Neural cell (in vitro differentiated cells): ENCODE results near the gene FAM53A. TPM values are rescaled to one million over a fixed set of nuclear protein-coding genes. Genes with fewer than 3 reads are reported as not detected.
"Not testable (repeated sequence)": the region's sequence is repeated elsewhere in the genome, so short reads cannot be mapped to it uniquely, and the experiment has no call there.

ENCODE experiments used
- H2AFZ ChIP-seq: fragments of 200-600, 300-800 bp; sonication (generic), shearing (Covaris generic); 2 replicates; pipeline ENCODE4 v1.6.0; 2014; ENCODE audit warnings: low read depth, mild to moderate bottlenecking, antibody characterized with exemption, low read length, moderate library complexity
- H3F3A ChIP-seq: fragments of 200-600 bp; shearing (Covaris generic); 2 replicates; pipeline ENCODE4 v1.6.1; 2016; ENCODE audit warnings: mild to moderate bottlenecking, moderate library complexity, mixed read lengths, antibody characterized with exemption, low read length; ENCODE audit not compliant: insufficient read depth, poor library complexity, severe bottlenecking
- H3K27ac ChIP-seq: fragments of 200-600, 300-800 bp; sonication (generic), shearing (Covaris generic); 2 replicates; pipeline ENCODE4 v1.5.1; 2014; ENCODE audit warnings: mild to moderate bottlenecking, low read length, moderate library complexity
- H3K27me3 ChIP-seq: fragments of 300-800, 200-600 bp; sonication (generic), shearing (Covaris generic); 2 replicates; pipeline ENCODE4 v1.6.0; 2014; ENCODE audit warnings: mild to moderate bottlenecking, low read depth, low read length, moderate library complexity; ENCODE audit not compliant: insufficient read depth
- H3K36me3 ChIP-seq: fragments of 300-800, 200-600 bp; sonication (generic), shearing (Covaris generic); 2 replicates; pipeline ENCODE4 v1.5.1; 2014; ENCODE audit warnings: mild to moderate bottlenecking, antibody characterized with exemption, low read length, moderate library complexity; ENCODE audit not compliant: insufficient read depth
- H3K4me2 ChIP-seq: fragments of 300-800, 200-600 bp; sonication (generic), shearing (Covaris generic); 2 replicates; pipeline ENCODE4 v1.6.0; 2014; ENCODE audit warnings: mild to moderate bottlenecking, low read length
- H3K4me3 ChIP-seq: fragments of 300-800, 200-600 bp; sonication (generic), shearing (Covaris generic); 2 replicates; pipeline ENCODE4 v1.5.1; 2014; ENCODE audit warnings: mild to moderate bottlenecking, low read length, moderate library complexity
- H3K79me2 ChIP-seq: fragments of 200-600 bp; shearing (Covaris generic); replicated peaks from 2 replicates; pipeline ENCODE4 v1.6.0; 2014; ENCODE audit warnings: mild to moderate bottlenecking, low read length, moderate library complexity; ENCODE audit not compliant: insufficient read depth
- H3K9ac ChIP-seq: fragments of 300-800, 200-600 bp; sonication (generic), shearing (Covaris generic); 2 replicates; pipeline ENCODE4 v1.6.1; 2016; ENCODE audit warnings: mild to moderate bottlenecking, low read length, mixed read lengths
- H3K9me2 ChIP-seq: fragments of 200-600 bp; shearing (Covaris generic); 2 replicates; pipeline ENCODE4 v1.6.1; 2016; ENCODE audit warnings: mild to moderate bottlenecking, low read length, mixed read lengths; ENCODE audit not compliant: insufficient read depth
- H3K9me3 ChIP-seq: fragments of 200-600, 300-800 bp; sonication (generic), shearing (Covaris generic); 2 replicates; pipeline ENCODE4 v1.6.1; 2016; ENCODE audit warnings: mild to moderate bottlenecking, mixed run types, low read length, moderate library complexity, mixed read lengths
- H4K20me1 ChIP-seq: fragments of 200-600 bp; shearing (Covaris generic); 2 replicates; pipeline ENCODE4 v1.6.1; 2016; ENCODE audit warnings: mild to moderate bottlenecking, mixed run types; ENCODE audit not compliant: insufficient read depth
- EP300 ChIP-seq: fragments of 450-650 bp; conservative IDR thresholded peaks from 2 replicates; pipeline ENCODE4 v1.6.1; 2014; ENCODE audit warnings: antibody characterized with exemption, mild to moderate bottlenecking, moderate library complexity; ENCODE audit not compliant: poor library complexity, severe bottlenecking
- EZH2 ChIP-seq: fragments of 200-600, 300-800 bp; shearing (Covaris generic), sonication (generic); IDR thresholded peaks from 2 replicates; pipeline ENCODE4 v1.6.1; 2014; ENCODE audit warnings: antibody characterized with exemption, low read length, borderline replicate concordance, mild to moderate bottlenecking; ENCODE audit not compliant: insufficient read depth, poor library complexity, severe bottlenecking
- MXI1 ChIP-seq: fragments of 450-650 bp; conservative IDR thresholded peaks from 2 replicates; pipeline ENCODE4 v1.6.1; 2014; ENCODE audit warnings: antibody characterized with exemption, mild to moderate bottlenecking; ENCODE audit not compliant: poor library complexity, severe bottlenecking
- POLR2AphosphoS5 ChIP-seq: IDR thresholded peaks from 2 replicates; pipeline ENCODE4 v1.6.1; 2012
- RAD21 ChIP-seq: fragments of 450-650 bp; conservative IDR thresholded peaks from 2 replicates; pipeline ENCODE4 v1.6.1; 2014; ENCODE audit warnings: antibody characterized with exemption, mild to moderate bottlenecking, moderate library complexity
- SMC3 ChIP-seq: fragments of 450-650 bp; conservative IDR thresholded peaks from 2 replicates; pipeline ENCODE4 v1.6.1; 2014; ENCODE audit warnings: antibody characterized with exemption, mild to moderate bottlenecking, moderate library complexity; ENCODE audit not compliant: poor library complexity
- TAF1 ChIP-seq: IDR thresholded peaks from 2 replicates; pipeline ENCODE4 v1.6.1; 2012; ENCODE audit warnings: low read depth
- polyA plus RNA-seq: library from polyadenylated mRNA; depleted of rRNA; stranded (reverse); fragments of >200 nt; gene quantifications from 2 replicates; pipeline ENCODE4 v1.2.3, GENCODE V29; 2014
- TF ChIP-seq, protein P1 (sequence below): IDR thresholded peaks from 2 replicates; pipeline ENCODE4 v1.6.1; 2012; ENCODE audit warnings: borderline replicate concordance
- TF ChIP-seq, protein P2 (sequence below): fragments of 450-650 bp; IDR thresholded peaks from 2 replicates; pipeline ENCODE4 v1.5.1; 2014; ENCODE audit warnings: antibody characterized with exemption, mild to moderate bottlenecking, moderate library complexity; ENCODE audit not compliant: poor library complexity, severe bottlenecking

The FAM53A gene
- polyA plus RNA-seq, 1 donor from 2014 or later = not detected

DNA sequence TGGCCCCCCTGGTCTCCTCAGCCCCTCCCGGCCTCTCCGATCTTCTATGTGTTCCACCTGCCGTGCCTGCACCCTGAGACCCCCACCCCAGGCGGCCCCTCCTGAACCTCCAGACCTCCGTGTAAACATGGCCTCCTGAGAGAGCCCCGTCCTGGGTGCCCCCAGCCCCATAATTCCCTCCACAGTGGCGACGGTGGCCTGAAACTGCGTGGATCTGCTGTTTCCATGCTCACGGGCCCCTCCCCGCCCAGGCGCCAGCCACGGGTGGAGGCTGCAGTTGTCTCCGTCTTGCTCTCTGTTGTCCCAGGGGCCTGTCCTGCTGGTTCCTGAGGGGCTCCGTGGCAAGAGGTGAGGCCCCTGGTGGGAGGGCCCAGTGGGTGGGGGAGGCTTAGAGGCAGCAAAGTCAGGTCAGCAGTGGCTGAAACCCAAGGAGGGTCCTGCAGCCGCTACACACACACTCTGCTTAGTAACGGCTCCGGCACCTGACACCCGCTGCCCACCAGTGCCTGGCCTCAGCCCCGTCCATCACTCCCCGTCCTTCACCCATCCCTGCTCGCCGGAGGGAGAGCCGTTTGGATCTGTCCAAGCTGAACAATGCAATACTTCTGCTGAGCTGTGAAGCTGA lies 75.8 kb downstream of the FAM53A start:
- TF ChIP-seq POLR2AphosphoS5 (no peak), EZH2 (no peak), EP300 (no peak), MXI1 (no peak), TAF1 (no peak), RAD21 (no peak), SMC3 (no peak)
- TF ChIP-seq, protein P1, sequence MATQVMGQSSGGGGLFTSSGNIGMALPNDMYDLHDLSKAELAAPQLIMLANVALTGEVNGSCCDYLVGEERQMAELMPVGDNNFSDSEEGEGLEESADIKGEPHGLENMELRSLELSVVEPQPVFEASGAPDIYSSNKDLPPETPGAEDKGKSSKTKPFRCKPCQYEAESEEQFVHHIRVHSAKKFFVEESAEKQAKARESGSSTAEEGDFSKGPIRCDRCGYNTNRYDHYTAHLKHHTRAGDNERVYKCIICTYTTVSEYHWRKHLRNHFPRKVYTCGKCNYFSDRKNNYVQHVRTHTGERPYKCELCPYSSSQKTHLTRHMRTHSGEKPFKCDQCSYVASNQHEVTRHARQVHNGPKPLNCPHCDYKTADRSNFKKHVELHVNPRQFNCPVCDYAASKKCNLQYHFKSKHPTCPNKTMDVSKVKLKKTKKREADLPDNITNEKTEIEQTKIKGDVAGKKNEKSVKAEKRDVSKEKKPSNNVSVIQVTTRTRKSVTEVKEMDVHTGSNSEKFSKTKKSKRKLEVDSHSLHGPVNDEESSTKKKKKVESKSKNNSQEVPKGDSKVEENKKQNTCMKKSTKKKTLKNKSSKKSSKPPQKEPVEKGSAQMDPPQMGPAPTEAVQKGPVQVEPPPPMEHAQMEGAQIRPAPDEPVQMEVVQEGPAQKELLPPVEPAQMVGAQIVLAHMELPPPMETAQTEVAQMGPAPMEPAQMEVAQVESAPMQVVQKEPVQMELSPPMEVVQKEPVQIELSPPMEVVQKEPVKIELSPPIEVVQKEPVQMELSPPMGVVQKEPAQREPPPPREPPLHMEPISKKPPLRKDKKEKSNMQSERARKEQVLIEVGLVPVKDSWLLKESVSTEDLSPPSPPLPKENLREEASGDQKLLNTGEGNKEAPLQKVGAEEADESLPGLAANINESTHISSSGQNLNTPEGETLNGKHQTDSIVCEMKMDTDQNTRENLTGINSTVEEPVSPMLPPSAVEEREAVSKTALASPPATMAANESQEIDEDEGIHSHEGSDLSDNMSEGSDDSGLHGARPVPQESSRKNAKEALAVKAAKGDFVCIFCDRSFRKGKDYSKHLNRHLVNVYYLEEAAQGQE = no peak
- TF ChIP-seq, protein P2, sequence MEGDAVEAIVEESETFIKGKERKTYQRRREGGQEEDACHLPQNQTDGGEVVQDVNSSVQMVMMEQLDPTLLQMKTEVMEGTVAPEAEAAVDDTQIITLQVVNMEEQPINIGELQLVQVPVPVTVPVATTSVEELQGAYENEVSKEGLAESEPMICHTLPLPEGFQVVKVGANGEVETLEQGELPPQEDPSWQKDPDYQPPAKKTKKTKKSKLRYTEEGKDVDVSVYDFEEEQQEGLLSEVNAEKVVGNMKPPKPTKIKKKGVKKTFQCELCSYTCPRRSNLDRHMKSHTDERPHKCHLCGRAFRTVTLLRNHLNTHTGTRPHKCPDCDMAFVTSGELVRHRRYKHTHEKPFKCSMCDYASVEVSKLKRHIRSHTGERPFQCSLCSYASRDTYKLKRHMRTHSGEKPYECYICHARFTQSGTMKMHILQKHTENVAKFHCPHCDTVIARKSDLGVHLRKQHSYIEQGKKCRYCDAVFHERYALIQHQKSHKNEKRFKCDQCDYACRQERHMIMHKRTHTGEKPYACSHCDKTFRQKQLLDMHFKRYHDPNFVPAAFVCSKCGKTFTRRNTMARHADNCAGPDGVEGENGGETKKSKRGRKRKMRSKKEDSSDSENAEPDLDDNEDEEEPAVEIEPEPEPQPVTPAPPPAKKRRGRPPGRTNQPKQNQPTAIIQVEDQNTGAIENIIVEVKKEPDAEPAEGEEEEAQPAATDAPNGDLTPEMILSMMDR = no peak

DNA sequence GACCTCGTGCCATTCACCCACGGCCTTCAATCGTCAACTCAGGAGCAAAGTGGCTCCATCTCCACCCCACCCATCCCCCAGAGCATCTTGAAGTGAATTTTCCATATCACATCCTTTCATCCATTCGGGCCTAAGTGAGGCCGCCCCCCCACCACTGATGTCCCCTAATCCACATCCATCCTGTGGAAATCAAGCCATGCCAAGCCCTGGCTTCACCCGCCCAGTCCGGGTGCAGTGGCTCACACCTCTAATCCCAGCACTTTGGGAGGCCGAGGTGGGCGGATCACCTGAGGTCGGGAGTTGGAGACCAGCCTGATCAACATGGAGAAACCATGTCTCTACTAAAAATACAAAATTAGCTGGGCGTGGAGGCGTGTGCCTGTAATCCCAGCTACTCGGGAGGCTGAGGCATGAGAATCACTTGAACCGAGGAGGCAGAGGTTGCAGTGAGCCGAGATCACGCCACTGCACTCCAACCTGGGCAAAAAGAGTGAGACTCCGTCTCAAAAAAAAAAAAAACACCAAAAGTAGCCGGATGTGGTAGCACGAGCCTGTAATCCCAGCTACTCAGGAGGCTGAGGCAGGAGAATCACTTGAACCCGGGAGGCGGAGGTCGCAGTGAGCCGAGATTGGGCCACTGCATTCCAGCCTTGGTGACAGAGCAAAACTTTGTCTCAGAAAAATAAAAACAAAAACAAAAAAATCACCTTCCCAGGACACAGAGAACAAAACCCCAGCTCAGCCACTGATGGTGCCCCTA lies 76.5 kb downstream of the FAM53A start:
- not testable (repeated sequence) for H2AFZ ChIP-seq, H3K9ac ChIP-seq, H3K79me2 ChIP-seq, H3K27ac ChIP-seq, H4K20me1 ChIP-seq, H3F3A ChIP-seq, H3K36me3 ChIP-seq, H3K4me3 ChIP-seq, H3K9me2 ChIP-seq, H3K27me3 ChIP-seq, H3K4me2 ChIP-seq, H3K9me3 ChIP-seq

More for the DNA sequence above, 75.8 kb downstream of the FAM53A start:
- Histone ChIP-seq H2AFZ (no peak overlapping the region), H3K9ac (no peak overlapping the region), H3F3A (no peaks in the 10 kb centered on the region), H3K4me2 (no peak overlapping the region), H3K27ac (no peak overlapping the region), H3K9me3 (no peaks in the 10 kb centered on the region), H3K9me2 (no peaks in the 10 kb centered on the region), H4K20me1 (no peaks in the 10 kb centered on the region), H3K4me3 (no peak overlapping the region), H3K79me2 (no peaks in the 10 kb centered on the region), H3K27me3 (no peaks in the 10 kb centered on the region), H3K36me3 (no peaks in the 10 kb centered on the region)
